CD4-positive, CD25-positive, alpha-beta regulatory T cell (primary cell): ENCODE results near the gene CFAP99. TPM values are rescaled to one million over a fixed set of nuclear protein-coding genes. Genes with fewer than 3 reads are reported as not detected.

Source experiments
- ATAC-seq, 2 donors: fragments of 150-1000 bp; cut with Tn5 transposase; one replicate each; pipeline ENCODE4 v1.10.0; 2021; ENCODE audit warnings: low read depth in 2 of 2, moderate number of reproducible peaks in 2 of 2, moderate library complexity in 1 of 2
- DNase-seq, 3 donors: peaks; one replicate each; pipeline versions ENCODE4 v3.0.0 to v3.0.0-alpha.2; 2012 to 2022; ENCODE audit warnings: mixed read lengths in 1 of 3
- H3K27ac ChIP-seq: one replicate; pipeline ENCODE4 v1.7.0; 2013; ENCODE audit warnings: mild to moderate bottlenecking, low read length; ENCODE audit not compliant: insufficient read depth, poor library complexity, severe bottlenecking
- H3K27me3 ChIP-seq: one replicate; pipeline ENCODE4 v1.7.0; 2013; ENCODE audit warnings: low read length; ENCODE audit not compliant: control insufficient read depth, insufficient read depth
- H3K36me3 ChIP-seq: one replicate; pipeline ENCODE4 v1.7.0; 2013; ENCODE audit warnings: mild to moderate bottlenecking, low read length, moderate library complexity; ENCODE audit not compliant: control insufficient read depth, insufficient read depth
- H3K4me1 ChIP-seq: 2 replicates; pipeline ENCODE4 v1.7.0; 2013; ENCODE audit warnings: mild to moderate bottlenecking, low read length; ENCODE audit not compliant: insufficient read depth, control insufficient read depth, poor library complexity, severe bottlenecking
- H3K4me3 ChIP-seq: one replicate; pipeline ENCODE4 v1.7.0; 2013; ENCODE audit warnings: low read depth, mild to moderate bottlenecking, low read length, moderate library complexity
- H3K9me3 ChIP-seq, 2 experiments: 1 replicate in 1 of 2; 2 replicates in 1 of 2; pipeline ENCODE4 v1.7.0; 2013; ENCODE audit warnings: low read length in 2 of 2, mild to moderate bottlenecking in 1 of 2, moderate library complexity in 1 of 2; ENCODE audit not compliant: control insufficient read depth in 2 of 2
- H3K27ac Mint-ChIP-seq, 3 donors: one replicate each; pipeline ENCODE4 v1.8.0; 2020 to 2022; ENCODE audit warnings: mild to moderate bottlenecking in 3 of 3, mixed read lengths in 3 of 3, moderate library complexity in 2 of 3
- H3K27me3 Mint-ChIP-seq: one replicate; pipeline ENCODE4 v1.8.0; 2022; ENCODE audit warnings: mild to moderate bottlenecking, mixed read lengths
- H3K36me3 Mint-ChIP-seq: one replicate; pipeline ENCODE4 v1.8.0; 2020; ENCODE audit warnings: mixed read lengths
- H3K4me1 Mint-ChIP-seq, 4 donors: one replicate each; pipeline ENCODE4 v1.8.0; 2020 to 2022; ENCODE audit warnings: mixed read lengths in 4 of 4, mild to moderate bottlenecking in 1 of 4
- H3K4me3 Mint-ChIP-seq, 4 donors: one replicate each; pipeline ENCODE4 v1.8.0; 2020 to 2022; ENCODE audit warnings: mild to moderate bottlenecking in 4 of 4, mixed read lengths in 4 of 4, moderate library complexity in 3 of 4
- H3K9me3 Mint-ChIP-seq, 7 donors: one replicate each; pipeline ENCODE4 v1.8.0; 2020 to 2022; ENCODE audit warnings: mixed read lengths in 7 of 7, mild to moderate bottlenecking in 3 of 7, moderate library complexity in 2 of 7
- polyA plus RNA-seq, 4 donors: library from polyadenylated mRNA; unstranded; fragments of 300-500 nt; fragmentation: Illumina TruSeq; gene quantifications; one replicate each; pipeline ENCODE4 v1.2.3, GENCODE V29; 2021
- total RNA-seq: library from RNA; stranded (reverse); gene quantifications from one replicate; pipeline ENCODE4 v1.2.3, GENCODE V29; 2022

The CFAP99 gene
- total and polyA plus RNA-seq, 5 donors from 2014 or later = 0.20 TPM; not detected in 4

DNA sequence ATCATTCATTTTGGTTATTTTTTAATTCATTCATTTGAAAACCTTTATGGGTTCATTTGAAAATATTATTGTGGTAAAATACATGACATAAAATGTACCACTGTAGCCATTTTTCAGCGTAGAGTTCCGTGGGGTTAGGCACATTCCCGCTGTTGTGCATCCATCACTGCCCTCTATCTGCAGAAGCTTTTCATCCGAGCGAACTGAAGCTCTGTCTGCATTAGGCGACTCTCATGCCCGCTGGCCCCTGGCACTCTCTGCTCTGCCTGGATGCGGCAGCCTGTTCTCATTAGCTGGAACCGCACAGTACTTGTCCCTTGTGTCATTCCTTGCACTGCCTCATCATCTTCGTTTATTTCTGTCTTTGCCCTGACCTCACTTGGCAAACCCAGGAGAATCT, 17.5 kb downstream of the CFAP99 start:
- H3K27me3 ChIP-seq = no peaks in the 10 kb centered on the region
- no peaks in the 10 kb centered on the region for H3K36me3 Mint-ChIP-seq
- no peaks in the 10 kb centered on the region for H3K9me3 ChIP-seq
- H3K9me3 Mint-ChIP-seq = no peaks in the 10 kb centered on the region
- H3K27ac ChIP-seq = no peak overlapping the region
- ATAC-seq (no peak), DNase-seq (no peak)
- H3K36me3 ChIP-seq = no peaks in the 10 kb centered on the region
- H3K4me3 ChIP-seq = no peak overlapping the region
- no peaks in the 10 kb centered on the region for H3K4me1 Mint-ChIP-seq
- no peaks in the 10 kb centered on the region for H3K27me3 Mint-ChIP-seq
- peak overlapping the region in 1 of 3 donors; percentile 72 for H3K27ac Mint-ChIP-seq
- no peaks in the 10 kb centered on the region for H3K4me1 ChIP-seq
- H3K4me3 Mint-ChIP-seq = no peak overlapping the region

- H3K4me1 Mint-ChIP-seq = peaks cover 0 to 3% (median 1%) of the 10 kb centered on the region in 4 donors
- H3K27me3 Mint-ChIP-seq = no peaks in the 10 kb centered on the region
- H3K9me3 Mint-ChIP-seq = no peaks in the 10 kb centered on the region
- Histone ChIP-seq H3K27ac (no peak overlapping the region), H3K9me3 (no peaks in the 10 kb centered on the region), H3K4me3 (no peak overlapping the region), H3K27me3 (no peaks in the 10 kb centered on the region), H3K4me1 (peaks cover 4% of the 10 kb centered on the region), H3K36me3 (no peaks in the 10 kb centered on the region)
- H3K27ac Mint-ChIP-seq = peak overlapping the region in 1 of 3 donors; percentile 82
- peak overlapping the region in 1 of 4 donors; percentile 21 for H3K4me3 Mint-ChIP-seq
- no peaks in the 10 kb centered on the region for H3K36me3 Mint-ChIP-seq
- DNase-seq (no peak), ATAC-seq (no peak)
These were observed 18.2 kb downstream of the CFAP99 start for GRCh38 chr4:2436761-2437474.

GRCh38 chr4:2437475-2438215, 18.9 kb downstream of the CFAP99 start:
- Mint-ChIP-seq H3K27me3 (no peaks in the 10 kb centered on the region), H3K9me3 (no peaks in the 10 kb centered on the region), H3K4me3 (peak overlapping the region in 1 of 4 donors; percentile 21), H3K36me3 (no peaks in the 10 kb centered on the region), H3K4me1 (peaks cover 0 to 3% (median 1%) of the 10 kb centered on the region in 4 donors), H3K27ac (peak overlapping the region in 1 of 3 donors; percentile 82)
- no peak for DNase-seq
- peaks cover 4% of the 10 kb centered on the region for H3K4me1 ChIP-seq
- no peak overlapping the region for H3K4me3 ChIP-seq
- no peaks in the 10 kb centered on the region for H3K9me3 ChIP-seq
- no peaks in the 10 kb centered on the region for H3K36me3 ChIP-seq
- no peak for ATAC-seq
- no peak overlapping the region for H3K27ac ChIP-seq
- no peaks in the 10 kb centered on the region for H3K27me3 ChIP-seq

DNA sequence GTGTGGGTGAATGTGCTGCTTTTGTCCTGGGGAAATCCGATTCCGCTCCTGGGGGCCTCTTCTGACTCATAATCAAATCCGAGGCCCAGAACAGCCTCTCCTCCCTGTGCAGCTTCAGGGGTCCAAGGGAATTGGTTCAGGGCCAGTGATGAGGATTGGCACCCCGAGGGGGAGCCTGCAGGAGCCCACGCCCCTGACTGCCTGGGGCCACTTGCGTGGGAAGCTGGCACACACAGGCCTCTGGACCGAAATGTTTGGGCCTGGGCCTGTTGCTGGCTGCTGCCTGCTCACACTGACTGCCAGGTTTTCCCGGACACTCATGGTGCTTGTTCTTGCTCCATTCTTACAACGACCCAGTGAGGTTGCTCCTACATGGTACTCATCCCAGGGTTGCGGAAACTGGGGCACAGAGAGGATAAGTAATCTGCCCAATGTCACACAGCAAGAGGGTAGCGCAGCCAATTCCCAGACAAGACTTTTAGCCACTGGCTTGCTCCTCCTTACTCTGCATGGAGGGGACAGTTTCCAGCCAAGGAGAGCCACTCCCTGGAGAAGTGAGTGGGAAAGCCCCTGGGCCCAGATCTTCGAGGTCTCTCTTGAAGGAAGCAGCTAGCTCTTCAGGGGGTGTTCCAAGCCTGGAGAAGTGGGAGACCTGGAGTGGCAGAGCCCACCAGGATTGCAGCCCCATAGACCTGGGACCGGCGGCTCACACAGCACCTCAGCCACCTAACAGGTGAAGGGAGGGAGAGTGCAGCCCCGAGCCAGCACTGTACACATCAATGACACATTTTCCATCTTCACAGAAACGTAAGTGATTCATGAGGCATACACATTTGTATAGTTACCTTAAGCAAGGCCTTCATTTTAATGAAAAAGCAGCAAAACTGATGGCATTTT, 20.3 kb downstream of the CFAP99 start:
- no peak for ATAC-seq
- Histone ChIP-seq H3K4me3 (no peak overlapping the region), H3K9me3 (no peaks in the 10 kb centered on the region), H3K4me1 (peaks cover 4% of the 10 kb centered on the region), H3K27me3 (no peaks in the 10 kb centered on the region), H3K27ac (no peak overlapping the region), H3K36me3 (no peaks in the 10 kb centered on the region)
- H3K9me3 Mint-ChIP-seq = no peaks in the 10 kb centered on the region
- peaks cover 0 to 3% (median 1%) of the 10 kb centered on the region in 4 donors for H3K4me1 Mint-ChIP-seq
- DNase-seq = no peak
- peak overlapping the region in 1 of 3 donors; percentile 42 for H3K27ac Mint-ChIP-seq
- no peaks in the 10 kb centered on the region for H3K36me3 Mint-ChIP-seq
- no peak overlapping the region for H3K4me3 Mint-ChIP-seq
- no peaks in the 10 kb centered on the region for H3K27me3 Mint-ChIP-seq

DNA sequence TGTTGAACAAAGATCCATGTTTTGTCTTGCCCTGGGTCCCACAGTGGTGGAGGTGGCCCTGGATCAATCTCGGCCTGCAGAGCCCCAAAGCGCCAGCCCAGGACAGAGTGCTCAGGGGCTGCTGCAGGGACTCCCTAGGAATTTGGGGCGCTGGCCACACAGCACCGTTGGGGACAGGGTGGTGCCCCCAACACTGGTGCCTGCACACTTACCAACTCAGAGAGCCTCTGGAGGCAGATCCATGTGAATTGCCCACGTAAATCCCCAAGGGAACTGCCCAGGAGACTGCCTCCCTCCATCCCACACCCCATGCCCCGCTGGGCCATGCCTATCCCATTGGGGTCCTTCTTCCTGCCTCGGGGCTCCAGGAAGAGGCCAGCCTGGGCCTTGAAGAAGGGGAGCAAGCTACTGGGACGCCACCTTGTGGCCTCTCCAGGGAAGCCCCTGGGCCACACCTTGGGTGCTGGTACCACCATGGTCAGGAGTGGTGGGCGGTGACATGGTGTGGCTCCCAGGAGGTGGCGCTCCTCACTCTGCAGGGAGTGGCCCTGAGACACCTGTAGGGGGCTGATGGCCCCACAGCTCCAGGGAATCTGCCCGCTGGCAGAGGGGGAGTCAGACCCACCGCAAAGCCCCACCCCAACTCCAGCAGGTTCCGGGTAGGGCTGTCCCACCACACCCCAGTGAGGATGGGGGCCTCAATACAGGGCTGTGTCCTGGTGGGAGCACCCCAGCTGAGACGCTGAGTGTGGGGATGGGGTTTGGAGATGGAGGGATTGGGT, 22.8 kb downstream of the CFAP99 start:
- no peaks in the 10 kb centered on the region for H3K27me3 ChIP-seq
- DNase-seq = peak; percentile 42 to 82 (median 64)
- Mint-ChIP-seq H3K36me3 (no peaks in the 10 kb centered on the region), H3K27ac (peak overlapping the region in 1 of 3 donors; percentile 55), H3K9me3 (no peaks in the 10 kb centered on the region), H3K27me3 (no peaks in the 10 kb centered on the region), H3K4me1 (peaks cover 0 to 3% (median 1%) of the 10 kb centered on the region in 4 donors), H3K4me3 (no peak overlapping the region)
- H3K4me3 ChIP-seq = no peak overlapping the region
- no peaks in the 10 kb centered on the region for H3K36me3 ChIP-seq
- ATAC-seq = peak; percentile 90 to 91
- H3K9me3 ChIP-seq = no peaks in the 10 kb centered on the region
- H3K4me1 ChIP-seq = peaks cover 4% of the 10 kb centered on the region
- H3K27ac ChIP-seq = no peak overlapping the region

DNA sequence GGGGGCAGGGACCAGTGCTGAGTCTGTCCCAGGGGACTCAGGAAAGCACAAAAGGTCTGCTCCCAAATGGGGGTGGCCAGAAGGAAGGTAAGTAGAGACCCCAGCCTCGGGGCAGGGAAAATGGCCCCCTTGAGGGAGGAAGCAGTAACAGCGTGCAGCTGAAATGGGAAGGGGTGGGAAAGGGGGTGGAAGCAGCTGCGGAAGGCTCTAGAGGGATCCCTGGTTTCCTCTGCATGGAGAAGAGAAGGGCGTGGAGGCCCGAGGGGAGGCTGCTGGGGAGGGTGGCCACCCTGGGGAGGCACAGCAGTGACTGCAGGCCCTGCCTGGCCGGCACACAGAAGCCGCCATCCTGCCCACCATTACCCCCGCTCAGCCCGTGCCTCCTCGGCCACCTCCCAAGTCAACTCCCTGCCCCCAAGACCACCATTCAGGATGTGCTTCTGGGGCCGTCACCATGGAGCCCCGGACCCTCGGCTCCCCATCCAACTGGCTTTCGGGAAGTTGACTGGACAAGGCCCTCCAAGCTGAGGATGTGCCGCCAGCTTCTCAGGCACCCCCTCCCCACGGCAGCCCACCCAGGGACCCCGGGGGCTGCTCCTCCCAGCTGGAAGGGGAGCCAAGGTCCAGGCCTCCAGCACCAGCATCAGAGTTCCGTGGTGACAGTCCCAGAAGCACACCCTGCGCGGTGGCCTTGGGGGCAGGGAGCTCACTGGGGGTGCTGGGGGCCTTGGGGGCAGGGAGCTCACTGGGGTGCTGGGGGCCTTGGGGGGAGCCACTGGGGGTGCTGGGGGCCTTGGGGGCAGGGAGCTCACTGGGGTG, 23.6 kb downstream of the CFAP99 start:
- H3K27me3 Mint-ChIP-seq = no peaks in the 10 kb centered on the region
- no peak overlapping the region for H3K27ac Mint-ChIP-seq
- Histone ChIP-seq H3K27me3 (no peaks in the 10 kb centered on the region), H3K36me3 (no peaks in the 10 kb centered on the region), H3K9me3 (no peaks in the 10 kb centered on the region), H3K27ac (no peak overlapping the region), H3K4me3 (no peak overlapping the region), H3K4me1 (peaks cover 4% of the 10 kb centered on the region)
- peaks cover 0 to 3% (median 1%) of the 10 kb centered on the region in 4 donors for H3K4me1 Mint-ChIP-seq
- no peaks in the 10 kb centered on the region for H3K9me3 Mint-ChIP-seq
- DNase-seq = no peak
- no peaks in the 10 kb centered on the region for H3K36me3 Mint-ChIP-seq
- no peak overlapping the region for H3K4me3 Mint-ChIP-seq
- ATAC-seq = no peak
